Liver (tissue), 9 donors: Measurements from ENCODE around the gene GATA5. TPM values are rescaled to one million over a fixed set of nuclear protein-coding genes. Genes with fewer than 3 reads are reported as not detected.

ENCODE experiments used
- DNase-seq: peaks from one replicate; pipeline ENCODE4 v3.0.0-alpha.2; 2017; ENCODE audit warnings: low spot score
- H3K27ac ChIP-seq, 2 donors: one replicate each; pipeline ENCODE4 v1.7.0; 2013; ENCODE audit warnings: inconsistent platforms in 2 of 2, low read length in 2 of 2, control low read depth in 1 of 2, low read depth in 1 of 2, mild to moderate bottlenecking in 1 of 2
- H3K27me3 ChIP-seq, 4 donors: one replicate each; pipeline versions ENCODE4 v1.6.1 to v1.7.0; 2013; ENCODE audit warnings: low read length in 3 of 4, inconsistent platforms in 1 of 4, mild to moderate bottlenecking in 1 of 4, moderate library complexity in 1 of 4; ENCODE audit not compliant: control insufficient read depth in 4 of 4, insufficient read depth in 4 of 4
- H3K36me3 ChIP-seq, 4 donors: one replicate each; pipeline versions ENCODE4 v1.6.1 to v1.7.0; 2013; ENCODE audit warnings: low read length in 3 of 4, mild to moderate bottlenecking in 3 of 4, low read depth in 1 of 4, moderate library complexity in 1 of 4; ENCODE audit not compliant: control insufficient read depth in 4 of 4, insufficient read depth in 3 of 4
- H3K4me1 ChIP-seq, 4 donors: one replicate each; pipeline versions ENCODE4 v1.6.1 to v1.7.0; 2013; ENCODE audit warnings: low read length in 3 of 4, mild to moderate bottlenecking in 3 of 4, moderate library complexity in 1 of 4; ENCODE audit not compliant: control insufficient read depth in 4 of 4, insufficient read depth in 4 of 4
- H3K4me3 ChIP-seq, 3 donors: one replicate each; pipeline versions ENCODE4 v1.6.1 to v1.7.0; 2013; ENCODE audit warnings: low read length in 3 of 3, control low read depth in 1 of 3, low read depth in 1 of 3, mild to moderate bottlenecking in 1 of 3
- H3K9ac ChIP-seq, 2 donors: one replicate each; pipeline ENCODE4 v1.7.0; 2013; ENCODE audit warnings: low read length in 2 of 2, mild to moderate bottlenecking in 2 of 2, moderate library complexity in 2 of 2, control low read depth in 1 of 2, low read depth in 1 of 2
- H3K9me3 ChIP-seq, 4 donors: one replicate each; pipeline versions ENCODE4 v1.6.1 to v1.7.0; 2013; ENCODE audit warnings: low read length in 3 of 4; ENCODE audit not compliant: control insufficient read depth in 4 of 4
- ATF3 ChIP-seq: IDR thresholded peaks from 2 replicates; pipeline ENCODE4 v1.6.1; 2016; ENCODE audit warnings: antibody characterized with exemption
- CTCF ChIP-seq: fragments of 150-350 bp; IDR thresholded peaks from 2 replicates; pipeline ENCODE4 v1.5.1; 2017; ENCODE audit warnings: improper control_type of control experiment, low read depth, low read length; ENCODE audit not compliant: missing input control
- EGR1 ChIP-seq, 2 donors: IDR thresholded peaks; 2 replicates each; pipeline ENCODE4 v1.6.1; 2016 to 2018; ENCODE audit warnings: antibody characterized with exemption in 2 of 2, low read depth in 2 of 2
- FOXA1 ChIP-seq: IDR thresholded peaks from 2 replicates; pipeline ENCODE4 v1.6.1; 2016; ENCODE audit warnings: antibody characterized with exemption
- FOXA2 ChIP-seq: IDR thresholded peaks from 2 replicates; pipeline ENCODE4 v1.6.1; 2016; ENCODE audit warnings: antibody characterized with exemption
- GABPA ChIP-seq, 2 donors: IDR thresholded peaks in 1 of 2; conservative IDR thresholded peaks in 1 of 2; 2 replicates each; pipeline ENCODE4 v1.6.1; 2016; ENCODE audit warnings: antibody characterized with exemption in 2 of 2, mild to moderate bottlenecking in 1 of 2, moderate library complexity in 1 of 2
- HNF4A ChIP-seq, 2 donors: conservative IDR thresholded peaks; 2 replicates each; pipeline ENCODE4 v1.6.1; 2016; ENCODE audit warnings: antibody characterized with exemption in 2 of 2, mild to moderate bottlenecking in 2 of 2
- HNF4G ChIP-seq: IDR thresholded peaks from 2 replicates; pipeline ENCODE4 v1.6.1; 2016; ENCODE audit warnings: antibody characterized with exemption
- JUND ChIP-seq, 2 donors: IDR thresholded peaks; 2 replicates each; pipeline ENCODE4 v1.6.1; 2016; ENCODE audit warnings: antibody characterized with exemption in 2 of 2
- MAX ChIP-seq: IDR thresholded peaks from 2 replicates; pipeline ENCODE4 v1.6.1; 2016; ENCODE audit warnings: antibody characterized with exemption
- NR2F2 ChIP-seq: IDR thresholded peaks from 2 replicates; pipeline ENCODE4 v1.6.1; 2016; ENCODE audit warnings: antibody characterized with exemption
- RAD21 ChIP-seq, 2 donors: IDR thresholded peaks; 2 replicates each; pipeline ENCODE4 v1.6.1; 2016; ENCODE audit warnings: antibody characterized with exemption in 2 of 2, mild to moderate bottlenecking in 2 of 2
- REST ChIP-seq: IDR thresholded peaks from 2 replicates; pipeline ENCODE4 v1.6.1; 2016; ENCODE audit warnings: antibody characterized with exemption, mild to moderate bottlenecking
- RXRA ChIP-seq, 2 donors: IDR thresholded peaks; 2 replicates each; pipeline ENCODE4 v1.6.1; 2017 to 2018; ENCODE audit warnings: antibody characterized with exemption in 2 of 2, mild to moderate bottlenecking in 1 of 2
- SP1 ChIP-seq: IDR thresholded peaks from 2 replicates; pipeline ENCODE4 v1.6.1; 2018; ENCODE audit warnings: antibody characterized with exemption, mild to moderate bottlenecking
- TAF1 ChIP-seq: conservative IDR thresholded peaks from 2 replicates; pipeline ENCODE4 v1.6.1; 2016; ENCODE audit warnings: antibody characterized with exemption, mild to moderate bottlenecking
- YY1 ChIP-seq: IDR thresholded peaks from 2 replicates; pipeline ENCODE4 v1.6.1; 2016; ENCODE audit warnings: antibody characterized with exemption, mild to moderate bottlenecking
- WGBS: extraction: QIAGEN DNeasy Blood & Tissue Kit; methylation state at CpG from one replicate; pipeline ENCODE4 v1.1.7; 2013; 5-methylcytosine and 5-hydroxymethylcytosine counted together
- polyA plus RNA-seq, 2 donors: library from polyadenylated mRNA; stranded (reverse) in 1 of 2; unstranded in 1 of 2; fragments of 200-250 nt in 1 of 2; fragments of >200 nt in 1 of 2; fragmentation: Nextera tagmentation in 1 of 2; extraction: Ambion mirVana in 1 of 2; gene quantifications; one replicate each; pipeline versions ENCODE4 v1.2.1 to v1.2.3, GENCODE V29; 2013 to 2015
- total RNA-seq, 2 donors: library from RNA; depleted of rRNA; stranded (reverse); fragments of >200 nt; gene quantifications; one replicate each; pipeline ENCODE4 v1.2.3, GENCODE V29; 2014
- donor health status: healthy.
- donor health status: healthy.
- donor health status: healthy.
- donor health status: healthy.
- donor health status: healthy.

The GATA5 gene
- total and polyA plus RNA-seq, 4 donors = 0.25 to 6.1 (median 0.34) TPM

- H3K9me3 ChIP-seq = no peaks in the 10 kb centered on the region
- H3K4me1 ChIP-seq = peaks cover 1 to 9% (median 5%) of the 10 kb centered on the region in 4 donors
- H3K27ac ChIP-seq = no peak overlapping the region
- no peak for TF ChIP-seq RXRA (IDR thresholded peaks at IDR 0.05)
- no peak for TF ChIP-seq EGR1 (IDR thresholded peaks at IDR 0.05; ENCODE audit: low read depth in 2 of 2)
- TF ChIP-seq NR2F2 = no peak
- no peak for TF ChIP-seq JUND (IDR thresholded peaks at IDR 0.05)
- no peak for TF ChIP-seq ATF3
- no peak for TF ChIP-seq HNF4G
- no peak for TF ChIP-seq SP1
- TF ChIP-seq GABPA (IDR thresholded peaks at IDR 0.05 in 1 of 2, conservative IDR thresholded peaks at IDR 0.05 in 1 of 2) = no peak
- TF ChIP-seq FOXA2 = no peak
- TF ChIP-seq HNF4A (conservative IDR thresholded peaks at IDR 0.05) = no peak
- no peak for TF ChIP-seq REST
- no peak for TF ChIP-seq TAF1
- no peak for TF ChIP-seq YY1
- no peak for TF ChIP-seq FOXA1
- TF ChIP-seq CTCF = no peak
- TF ChIP-seq MAX = no peak
- H3K9ac ChIP-seq = no peak overlapping the region
- DNase-seq = no peak
- H3K4me3 ChIP-seq = no peak overlapping the region
- WGBS = 87% methylated on average over 44 of the region's 44 CpGs
- peaks cover 0 to 3% (median under 1%) of the 10 kb centered on the region in 4 donors for H3K27me3 ChIP-seq
- H3K36me3 ChIP-seq = no peaks in the 10 kb centered on the region
These were observed 28.6 kb downstream of the GATA5 start for GRCh38 chr20:62446888-62447869.

GRCh38 chr20:62446481-62446880 is 29.3 kb downstream of the GATA5 start:
- Histone ChIP-seq H3K27me3 (peaks cover 0 to 3% (median 0%) of the 10 kb centered on the region in 4 donors), H3K4me1 (peaks cover 1 to 9% (median 5%) of the 10 kb centered on the region in 4 donors), H3K36me3 (no peaks in the 10 kb centered on the region), H3K27ac (no peak overlapping the region), H3K9ac (no peak overlapping the region), H3K9me3 (no peaks in the 10 kb centered on the region), H3K4me3 (no peak overlapping the region)
- no peak for DNase-seq
- TF ChIP-seq FOXA1 = no peak
- no peak for TF ChIP-seq NR2F2
- no peak for TF ChIP-seq MAX
- TF ChIP-seq JUND (IDR thresholded peaks at IDR 0.05) = no peak
- no peak for TF ChIP-seq HNF4A (conservative IDR thresholded peaks at IDR 0.05)
- no peak for TF ChIP-seq ATF3
- TF ChIP-seq FOXA2 = no peak
- TF ChIP-seq REST = no peak
- no peak for TF ChIP-seq HNF4G
- no peak for TF ChIP-seq TAF1
- no peak for TF ChIP-seq RAD21 (IDR thresholded peaks at IDR 0.05)
- TF ChIP-seq YY1 = no peak
- no peak for TF ChIP-seq GABPA (IDR thresholded peaks at IDR 0.05 in 1 of 2, conservative IDR thresholded peaks at IDR 0.05 in 1 of 2)
- TF ChIP-seq EGR1 (IDR thresholded peaks at IDR 0.05; ENCODE audit: low read depth in 2 of 2) = no peak
- TF ChIP-seq RXRA (IDR thresholded peaks at IDR 0.05) = no peak
- 68% methylated on average over 12 of the region's 12 CpGs for WGBS
